OCI-M2 (cell line): ENCODE measurements around the gene HIPK3.

ENCODE experiments used
- DNase-seq: peaks from one replicate; lab custom pipeline; 2025; ENCODE audit not compliant: unreplicated experiment; lab: John Stamatoyannopoulos, UW

The HIPK3 gene

GRCh38 chr11:33388793-33389525 lies 131.8 kb downstream of the HIPK3 start:
- no peak for DNase-seq

- no peak for DNase-seq
Observed at GRCh38 chr11:33389635-33390034, 132.5 kb downstream of the HIPK3 start.

- no peak for DNase-seq
Observed at GRCh38 chr11:33390944-33391892, 134.0 kb downstream of the HIPK3 start.

- DNase-seq = no peak
Observed at GRCh38 chr11:33391893-33392251, 134.7 kb downstream of the HIPK3 start.

- no peak for DNase-seq
Observed at GRCh38 chr11:33394431-33395109, 137.4 kb downstream of the HIPK3 start.

GRCh38 chr11:33396361-33396760 lies 139.2 kb downstream of the HIPK3 start:
- no peak for DNase-seq

GRCh38 chr11:33399421-33399820 lies 142.2 kb downstream of the HIPK3 start:
- DNase-seq = no peak

GRCh38 chr11:33402066-33402465 lies 144.9 kb downstream of the HIPK3 start:
- no peak for DNase-seq

- no peak for DNase-seq
Observed at GRCh38 chr11:33403344-33403743, 146.2 kb downstream of the HIPK3 start.

GRCh38 chr11:33405834-33406602 lies 148.8 kb downstream of the HIPK3 start:
- no peak for DNase-seq
